Right hindlimb (tissue), 1 donor: ENCODE measurements around the gene ANK3.
"Not testable (repeated sequence)": the region's sequence is repeated elsewhere in the genome, so short reads cannot be mapped to it uniquely, and the experiment has no call there.

Experiments
- DNase-seq: peaks from one replicate; pipeline ENCODE4 v3.0.0-alpha.2; 2018

The ANK3 gene

DNA sequence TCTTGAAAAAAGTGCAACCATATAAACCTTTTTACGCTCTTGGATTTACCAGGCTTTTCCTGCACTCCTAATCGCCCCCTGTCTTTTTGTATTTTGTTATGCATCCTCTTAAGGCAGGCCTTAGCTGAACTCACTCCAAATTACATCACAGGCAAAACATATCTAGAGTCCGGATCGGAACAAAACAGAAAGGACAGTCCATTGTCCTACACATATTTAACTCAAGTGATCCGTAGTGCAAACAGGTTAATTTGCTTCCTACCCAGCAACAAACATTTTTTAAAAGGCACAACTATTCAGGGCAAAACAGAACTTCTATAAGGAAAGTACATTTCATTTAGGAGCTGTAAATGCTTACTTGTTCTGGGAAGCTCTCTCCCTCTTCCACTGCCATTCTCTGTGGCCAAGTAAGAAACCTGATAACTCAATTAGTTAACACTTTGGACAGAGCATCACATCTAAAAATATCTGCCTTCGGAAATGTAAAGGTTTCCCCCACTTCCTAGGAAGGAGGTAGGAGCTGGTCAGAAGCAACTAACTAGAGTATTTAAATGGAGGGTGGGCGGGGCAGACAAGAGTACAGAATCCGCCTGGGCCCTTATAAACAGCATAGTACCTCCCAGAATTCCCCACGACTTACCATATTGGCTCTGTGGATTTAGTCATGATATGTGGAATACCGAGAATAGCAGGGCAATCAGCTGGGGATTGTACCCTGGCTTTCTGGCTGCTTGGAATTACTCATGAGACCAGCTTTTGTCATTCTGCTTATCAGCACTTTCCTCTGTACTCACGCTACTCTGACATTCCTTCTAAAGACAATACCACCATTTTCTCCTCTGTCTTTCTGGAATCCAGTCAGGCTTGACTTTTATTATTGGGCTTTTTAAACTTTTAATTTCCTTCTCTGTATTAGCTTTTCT is 89.5 kb downstream of the ANK3 start:
- DNase-seq = no peak

DNA sequence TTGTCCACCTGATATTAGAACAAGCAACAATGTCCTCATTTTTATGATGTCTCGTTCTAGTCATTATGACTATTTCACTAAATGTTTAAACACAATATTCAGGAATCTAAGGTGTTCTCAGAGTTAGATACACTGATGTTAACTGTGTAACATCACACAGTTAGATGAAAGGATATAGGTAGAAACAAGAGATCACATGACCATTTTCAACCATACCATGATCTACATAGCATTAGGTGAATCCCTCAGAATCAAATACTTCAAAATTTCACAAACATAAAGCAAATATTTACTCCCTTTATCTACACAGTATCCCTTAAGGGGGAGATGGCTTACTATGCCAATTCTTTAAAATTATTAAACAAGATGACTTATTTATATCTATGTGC is 90.3 kb downstream of the ANK3 start:
- DNase-seq = no peak

DNA sequence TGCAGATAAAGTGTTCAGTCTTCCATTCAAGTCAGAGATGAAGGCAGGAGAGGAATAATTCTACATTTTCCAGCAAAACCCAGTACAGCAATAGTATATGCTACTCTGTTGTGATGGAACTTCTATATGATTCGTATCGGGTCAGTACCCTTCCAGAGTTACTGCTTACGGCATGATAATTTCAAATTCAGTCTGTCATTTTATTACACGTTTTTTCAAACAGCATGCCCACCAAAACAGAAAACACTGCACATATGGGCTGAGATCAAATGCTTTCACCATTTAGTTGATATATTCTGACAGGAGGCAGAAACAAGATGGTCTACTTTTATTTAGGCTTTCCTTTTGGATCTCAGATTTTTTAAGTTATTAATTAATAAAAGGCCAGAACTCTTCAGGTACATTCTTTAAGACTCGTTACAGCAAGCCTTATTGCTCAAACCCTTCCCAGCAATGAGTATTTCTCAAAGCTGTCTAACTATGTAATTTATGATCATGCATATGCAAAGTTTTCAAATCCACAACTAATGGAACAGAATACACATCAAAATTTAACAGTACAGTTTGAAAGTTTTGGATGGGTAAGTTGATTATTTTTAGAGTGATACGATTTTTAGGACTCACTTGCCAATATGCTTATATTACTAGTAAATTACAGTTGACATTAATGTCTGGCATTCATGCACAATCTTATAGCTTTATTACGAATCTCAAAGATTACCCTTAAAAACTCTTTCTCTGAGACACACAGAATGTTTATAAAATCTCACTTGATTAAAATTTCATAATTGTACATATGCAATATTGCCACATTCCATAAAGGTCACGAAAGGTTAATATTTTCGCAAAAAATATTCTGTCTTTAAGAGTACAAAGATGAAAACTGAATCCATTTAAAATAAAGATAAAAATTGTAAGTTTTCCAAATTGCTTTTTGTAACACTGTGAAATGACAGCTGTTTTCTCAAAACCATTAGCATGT is 91.0 kb downstream of the ANK3 start:
- DNase-seq = no peak

DNA sequence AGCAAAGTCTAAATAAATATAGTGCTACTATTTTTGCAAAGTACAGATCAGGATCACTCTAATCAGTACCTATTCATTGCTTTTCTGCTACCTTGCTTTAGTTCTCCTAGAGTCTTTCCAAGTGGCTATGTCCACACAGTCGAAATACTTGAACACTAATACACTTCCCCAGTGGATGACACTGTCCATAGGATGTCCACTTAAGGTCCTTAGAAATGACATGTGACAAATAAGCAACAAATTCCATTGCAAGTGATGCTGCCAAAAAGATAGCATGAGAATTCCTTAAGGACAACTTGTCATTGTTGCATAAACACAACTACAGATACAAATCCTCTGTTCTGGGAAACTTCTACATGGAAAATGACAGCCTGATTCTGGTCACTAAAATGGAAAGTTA is 93.6 kb downstream of the ANK3 start:
- no peak for DNase-seq

DNA sequence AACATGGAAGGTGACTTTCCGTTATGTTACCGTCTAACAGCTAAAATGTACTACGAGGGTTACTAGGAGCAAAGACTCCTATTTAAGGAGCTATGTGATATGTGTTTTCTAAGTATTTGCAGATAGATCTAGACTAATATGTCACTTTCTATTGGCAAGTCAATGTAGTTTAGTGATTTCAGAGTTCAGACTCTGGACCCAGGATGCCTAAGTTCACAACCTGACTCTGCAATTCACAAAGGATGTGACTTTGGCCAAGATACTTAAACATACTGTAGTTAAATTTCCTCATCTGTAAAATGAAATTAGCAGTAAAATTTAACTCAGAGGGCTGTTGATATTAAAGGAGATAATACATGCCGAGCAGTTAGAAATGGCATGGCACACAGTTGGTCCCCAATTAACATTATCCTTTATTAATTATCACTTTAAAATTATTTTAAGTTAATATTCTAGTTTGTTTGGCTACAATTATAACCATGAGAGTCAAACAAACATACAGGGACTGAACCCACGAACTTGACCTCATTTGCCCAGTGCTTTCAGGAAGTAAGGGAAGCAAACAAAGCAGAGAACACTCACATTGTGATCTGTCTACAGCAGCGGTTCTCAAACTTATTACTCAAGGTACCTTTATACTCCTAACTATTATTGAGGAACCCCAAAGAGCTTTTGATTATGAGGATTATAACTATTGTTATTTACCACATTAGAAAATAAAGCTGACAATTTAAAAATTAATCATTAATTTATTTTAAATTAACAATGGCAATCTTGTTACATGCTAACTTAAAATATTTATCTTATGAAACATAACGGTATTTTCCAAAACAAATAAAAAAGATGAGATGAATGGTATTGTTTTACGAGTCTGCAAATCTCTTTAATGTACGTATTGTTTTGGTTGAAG is 94.4 kb downstream of the ANK3 start:
- DNase-seq = no peak

DNA sequence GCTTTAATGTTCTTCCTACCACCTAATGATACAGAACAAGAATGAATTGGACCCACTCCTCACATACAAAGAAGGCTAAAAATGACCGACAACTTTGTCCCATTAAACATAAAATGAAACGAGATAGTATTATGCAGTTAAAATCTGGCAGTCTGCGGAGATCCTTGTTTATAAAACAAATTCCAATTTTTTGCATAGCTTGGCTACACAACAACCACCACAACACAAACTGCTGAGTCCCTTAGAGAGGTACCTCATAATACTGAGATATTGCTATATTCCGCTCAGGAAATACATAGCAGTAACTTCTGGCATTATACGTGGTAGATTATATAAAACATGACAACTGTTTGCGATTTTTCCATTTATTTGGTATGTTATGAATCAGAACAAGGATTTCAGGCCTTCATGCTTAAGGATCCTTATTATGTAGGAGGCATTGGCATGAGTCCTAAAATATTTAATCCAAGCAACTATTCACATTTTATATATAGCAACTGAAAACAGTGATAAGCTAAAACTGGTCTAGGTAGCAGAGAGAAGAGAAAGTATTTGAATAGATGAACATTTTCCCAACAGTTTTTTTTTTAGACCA is 96.0 kb downstream of the ANK3 start:
- DNase-seq = no peak

DNA sequence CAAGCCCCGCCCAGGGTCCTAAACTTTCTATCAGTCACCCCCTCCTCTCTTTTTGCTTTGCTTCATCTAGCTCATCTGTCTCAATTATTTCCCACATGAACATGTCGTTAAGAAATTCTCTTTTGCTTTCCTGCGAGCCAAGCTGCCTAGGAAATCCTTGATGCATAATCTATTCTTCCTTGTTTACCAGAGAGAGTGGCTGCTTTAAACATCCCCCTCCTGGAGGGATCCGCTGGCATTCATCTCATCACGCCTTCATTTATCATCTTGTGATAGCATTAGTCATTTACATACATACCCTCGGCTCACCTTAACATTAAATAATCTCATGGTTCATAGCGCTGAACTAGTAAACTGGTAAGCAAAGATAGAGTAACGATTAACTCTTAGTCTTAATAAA is 96.7 kb downstream of the ANK3 start:
- DNase-seq = no peak

DNA sequence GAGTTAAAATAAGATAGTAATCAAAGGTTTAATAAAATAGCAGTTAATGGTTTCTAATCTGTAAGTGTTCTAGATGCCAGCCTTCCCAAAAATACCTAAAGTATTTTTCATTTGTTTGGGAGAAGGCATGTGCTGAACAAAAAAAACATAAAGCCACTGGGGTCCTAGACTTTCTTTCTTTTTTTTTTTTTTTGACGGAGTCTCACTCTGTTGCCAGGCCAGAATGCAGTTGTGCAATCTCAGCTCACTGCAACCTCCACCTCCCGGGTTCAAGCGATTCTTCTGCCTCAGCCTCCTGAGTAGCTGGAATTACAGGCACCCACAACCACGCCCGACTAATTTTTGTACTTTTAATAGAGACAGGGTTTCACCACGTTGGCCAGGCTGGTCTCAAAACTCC is 97.1 kb downstream of the ANK3 start:
- not testable (repeated sequence) for DNase-seq

DNA sequence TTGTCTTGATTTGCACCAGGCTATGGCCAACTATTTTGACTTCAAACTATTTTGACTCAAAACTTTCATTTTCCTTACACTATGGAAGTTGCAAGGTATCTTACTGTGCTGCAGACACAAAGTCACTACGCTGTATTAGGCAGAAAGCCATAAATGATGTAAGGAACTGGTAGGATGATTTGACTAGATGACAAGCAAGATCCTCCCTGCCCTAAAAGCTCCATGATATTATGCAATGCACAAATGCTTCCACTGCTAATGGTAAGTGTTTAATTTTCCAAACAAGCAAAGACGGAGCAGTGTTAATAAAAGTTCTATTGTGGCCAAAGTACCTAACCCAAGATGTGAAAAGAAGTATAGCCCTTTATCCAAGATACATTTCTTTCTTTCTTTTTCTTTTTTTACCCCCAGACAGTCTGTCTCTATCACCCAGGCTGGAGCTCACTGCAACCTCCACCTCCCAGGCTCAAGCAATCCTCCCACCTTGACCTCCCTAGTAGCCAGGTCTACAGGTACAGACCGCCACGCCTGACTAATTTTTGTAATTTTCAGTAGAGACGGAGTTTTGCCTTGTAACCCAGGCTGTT is 98.2 kb downstream of the ANK3 start:
- no peak for DNase-seq

DNA sequence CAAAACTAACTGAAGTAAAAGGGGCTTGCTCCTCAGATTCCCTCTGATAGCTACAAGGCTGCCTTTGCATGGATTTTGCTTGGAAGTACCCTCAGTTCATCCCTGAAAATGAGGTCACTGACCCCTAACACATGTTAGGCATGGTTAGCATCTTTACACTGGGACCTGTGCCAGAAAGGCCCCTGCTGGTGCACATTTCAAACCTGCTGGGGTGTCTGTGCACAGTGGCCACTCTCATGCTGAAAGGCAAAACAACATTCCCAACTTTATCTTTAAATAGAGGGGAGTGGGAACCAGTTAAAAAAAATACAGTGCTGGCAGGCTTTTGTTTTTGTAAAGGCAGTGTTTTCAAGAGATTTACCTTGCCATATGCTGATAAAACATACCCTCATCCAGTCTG is 99.1 kb downstream of the ANK3 start:
- no peak for DNase-seq

DNA sequence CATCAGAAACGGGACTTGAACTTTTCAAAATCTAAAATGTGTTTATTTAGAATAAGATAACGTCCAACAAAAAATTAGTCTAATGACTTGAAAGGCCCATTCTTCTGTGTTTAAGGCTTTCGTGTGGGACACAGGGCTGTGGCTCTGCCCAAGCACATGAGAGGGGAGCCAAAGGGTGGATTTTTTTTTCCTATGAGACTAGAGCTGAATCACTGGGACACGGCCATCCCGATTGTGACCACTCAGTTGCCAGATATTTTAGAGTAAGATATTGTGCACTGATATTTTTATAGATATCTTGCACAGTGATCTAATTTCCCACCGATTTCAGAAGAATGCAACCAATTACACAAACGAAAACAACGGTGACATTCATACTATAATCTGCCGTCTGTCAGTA is 99.9 kb downstream of the ANK3 start:
- DNase-seq = no peak

DNA sequence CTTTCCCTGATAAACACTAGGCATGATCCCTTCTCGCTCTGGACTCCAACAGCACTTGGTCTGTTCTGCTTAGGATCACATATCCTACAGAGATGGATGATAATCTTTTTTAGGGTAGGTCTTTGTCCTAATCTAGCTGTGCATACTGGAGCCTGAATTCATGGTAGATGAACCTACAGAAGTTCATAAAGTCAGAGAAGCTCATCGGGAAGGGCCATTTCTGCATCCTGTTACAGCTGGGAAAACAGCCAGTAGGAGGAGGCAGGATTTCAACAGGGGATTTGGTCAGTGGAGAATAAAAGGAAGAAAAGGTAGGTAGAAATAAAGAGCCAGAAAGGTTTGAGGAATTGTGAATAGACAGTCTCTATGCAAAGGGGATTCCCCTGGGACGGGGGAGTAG is 101.4 kb downstream of the ANK3 start:
- no peak for DNase-seq

DNA sequence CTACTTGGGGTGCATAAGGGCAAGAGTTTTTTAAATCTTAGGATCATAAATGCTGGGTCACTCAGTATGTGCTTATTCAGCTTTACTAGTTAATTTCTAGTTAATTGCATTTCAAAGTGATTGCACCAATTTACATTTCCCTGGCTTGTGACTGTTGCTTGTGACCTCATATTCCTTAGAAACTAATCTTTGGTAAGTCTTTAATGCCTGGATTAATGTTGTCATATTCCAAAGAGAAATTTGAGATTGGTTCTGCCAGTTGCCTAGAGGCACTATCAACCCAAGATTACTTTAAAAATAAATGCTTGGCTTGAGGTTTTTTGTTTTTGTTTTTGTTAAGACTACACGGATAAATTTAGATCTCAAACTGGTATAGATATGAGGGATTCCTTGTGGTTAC is 103.1 kb downstream of the ANK3 start:
- DNase-seq = no peak

DNA sequence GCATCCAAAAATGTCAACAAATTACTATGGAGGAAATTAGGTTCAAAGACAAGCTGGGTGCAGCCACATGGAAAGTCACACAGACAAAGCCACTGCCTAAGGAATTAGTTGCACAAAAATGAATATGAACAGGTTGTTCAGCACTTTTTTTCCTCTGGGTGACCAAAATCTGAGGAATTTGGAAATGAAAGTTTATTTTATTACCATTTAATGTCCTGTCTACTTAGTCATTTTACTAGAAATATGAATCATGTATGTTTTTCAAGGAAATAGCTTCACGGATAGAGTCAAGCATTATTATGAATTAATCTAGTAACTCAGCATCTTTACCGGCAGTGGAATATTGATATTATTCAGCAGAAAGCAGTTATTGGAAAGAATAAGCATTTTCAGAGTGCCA is 106.3 kb downstream of the ANK3 start:
- no peak for DNase-seq

DNA sequence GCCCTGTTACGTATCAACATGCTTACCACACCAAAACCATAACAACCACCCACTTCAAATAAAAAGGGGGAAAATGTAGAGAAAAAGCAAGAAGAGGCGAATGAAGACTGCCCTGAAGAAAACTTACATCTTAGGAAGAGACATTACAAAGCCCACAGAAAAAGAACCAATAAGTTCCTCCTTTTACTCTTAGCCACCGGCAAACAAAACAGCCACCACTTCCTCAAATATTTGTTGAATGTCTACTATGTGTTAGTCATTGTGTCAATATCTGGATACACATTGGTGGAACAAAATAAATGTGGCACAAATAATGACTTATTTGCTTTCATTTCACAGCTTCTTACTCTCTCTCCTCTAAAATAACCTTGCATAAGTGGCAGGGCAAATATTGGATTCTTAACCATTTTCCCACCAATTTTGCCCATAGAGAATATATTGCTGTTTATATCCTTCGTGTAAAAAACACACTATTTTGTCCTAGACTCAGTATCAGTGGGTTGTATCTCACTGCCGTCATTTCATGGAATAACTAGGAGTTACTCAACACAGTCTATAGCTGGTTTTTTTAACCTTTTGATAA is 106.8 kb downstream of the ANK3 start:
- no peak for DNase-seq

DNA sequence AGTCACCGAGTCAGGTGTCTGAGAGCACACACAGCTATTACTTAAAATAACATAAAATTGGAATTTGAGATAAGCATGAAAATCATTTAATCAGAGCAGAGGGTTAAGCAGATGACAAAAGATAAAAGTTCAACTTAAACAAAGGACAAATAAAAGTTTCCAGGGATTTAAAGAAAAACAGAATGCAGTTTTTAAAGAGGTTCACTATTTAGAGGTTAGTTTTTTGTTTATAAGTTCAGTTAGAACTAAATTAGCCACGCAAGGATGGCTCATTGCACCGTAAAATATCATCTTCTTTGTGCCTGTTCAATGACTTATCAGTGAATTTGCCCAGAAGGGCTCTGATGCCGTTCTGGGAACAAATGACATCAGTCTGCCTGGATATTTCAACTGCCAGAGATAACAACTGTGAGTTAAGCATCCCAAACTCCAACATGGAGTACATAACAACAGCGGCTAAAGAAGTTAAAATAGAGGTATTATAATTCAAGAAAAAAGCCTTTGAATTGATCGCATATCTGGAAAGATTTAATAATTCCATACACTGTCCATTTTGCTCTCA is 107.8 kb downstream of the ANK3 start:
- no peak for DNase-seq

DNA sequence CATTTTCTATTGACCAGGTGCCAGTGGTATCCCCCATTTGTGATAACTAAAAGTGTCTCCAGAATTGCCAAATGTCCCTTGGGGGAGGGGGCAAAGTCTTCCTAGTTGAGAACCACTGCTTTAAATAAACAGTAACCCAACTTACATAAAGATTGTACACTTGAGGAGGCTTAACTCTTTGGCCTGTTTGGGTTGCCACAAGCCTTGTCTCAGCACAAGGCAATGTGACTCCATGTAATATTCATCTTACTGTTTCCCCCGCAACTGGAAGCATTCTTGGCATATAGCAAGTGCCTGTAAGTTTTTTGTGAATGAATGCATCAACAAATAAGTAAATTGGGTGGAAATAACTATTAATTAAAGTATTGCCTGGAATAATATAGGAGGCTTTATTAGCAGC is 108.3 kb downstream of the ANK3 start:
- DNase-seq = no peak

DNA sequence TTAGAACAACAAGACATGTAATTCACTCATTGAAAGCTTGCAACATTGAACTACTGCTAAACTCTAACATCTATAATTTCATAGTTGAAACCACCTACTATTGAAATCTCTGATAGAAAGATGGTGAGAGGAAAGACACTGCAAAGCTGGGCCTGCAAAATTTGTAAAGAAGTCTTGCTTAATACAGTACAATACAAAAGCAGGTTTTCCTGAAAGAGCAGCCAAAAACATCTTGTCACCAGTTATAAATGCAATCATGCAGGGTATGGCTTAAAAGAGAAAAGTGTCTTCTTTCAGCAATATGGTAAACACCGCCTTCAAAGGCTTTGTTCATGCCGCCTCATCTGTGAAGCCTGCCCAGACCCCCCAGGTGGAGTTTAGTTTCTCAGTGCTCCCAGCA is 109.2 kb downstream of the ANK3 start:
- DNase-seq = no peak

DNA sequence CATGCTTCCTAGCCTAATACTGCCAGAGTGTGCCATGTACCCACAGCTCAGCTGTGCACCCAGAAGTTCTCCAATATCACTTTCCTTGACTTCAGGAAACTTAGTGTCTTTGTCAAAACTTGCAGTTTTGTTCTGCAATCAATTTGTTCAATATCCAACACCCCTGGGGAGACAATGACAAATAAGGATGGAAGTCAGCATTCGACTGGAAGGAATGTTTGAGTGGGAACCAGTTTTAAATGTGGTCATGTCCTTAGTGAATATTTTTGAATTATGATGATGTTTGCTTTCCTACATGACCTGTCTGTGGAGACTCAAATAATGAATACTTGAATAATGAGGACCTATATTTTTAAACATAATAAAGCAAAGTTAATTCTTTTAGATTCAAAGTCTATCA is 112.0 kb downstream of the ANK3 start:
- DNase-seq = no peak

DNA sequence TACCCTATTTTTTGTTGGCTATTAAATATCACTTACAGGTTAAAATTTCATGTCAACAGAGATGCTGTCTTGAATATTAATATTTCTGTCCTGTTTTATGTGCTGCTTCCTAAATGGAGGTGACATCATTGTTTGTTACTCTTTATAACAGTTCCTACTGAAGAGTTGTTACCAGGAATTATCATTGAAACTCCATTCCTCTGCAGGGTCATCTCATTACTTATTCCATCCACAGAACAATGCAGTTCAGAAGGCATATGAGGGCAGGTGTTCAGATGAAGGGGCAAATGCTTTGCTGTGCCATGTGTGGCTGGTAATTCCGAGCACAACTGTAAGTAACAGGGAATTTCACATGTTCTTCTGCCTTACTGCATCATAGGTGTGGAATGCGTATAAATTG is 113.4 kb downstream of the ANK3 start:
- no peak for DNase-seq
